PC-9 (cell line): ENCODE results near the gene ARPC3.

Source experiments
- EZH2 ChIP-seq: fragments of 200-600 bp; sonication (generic); IDR thresholded peaks from 2 replicates; pipeline ENCODE4 v1.8.0; 2017; ENCODE audit warnings: antibody characterized with exemption, low read depth
- TF ChIP-seq, protein P1 (sequence below): fragments of 200-600 bp; sonication (generic); conservative IDR thresholded peaks from 2 replicates; pipeline ENCODE4 v1.6.1; 2017; ENCODE audit warnings: mixed run types, antibody characterized with exemption, mild to moderate bottlenecking, moderate library complexity

DNA sequence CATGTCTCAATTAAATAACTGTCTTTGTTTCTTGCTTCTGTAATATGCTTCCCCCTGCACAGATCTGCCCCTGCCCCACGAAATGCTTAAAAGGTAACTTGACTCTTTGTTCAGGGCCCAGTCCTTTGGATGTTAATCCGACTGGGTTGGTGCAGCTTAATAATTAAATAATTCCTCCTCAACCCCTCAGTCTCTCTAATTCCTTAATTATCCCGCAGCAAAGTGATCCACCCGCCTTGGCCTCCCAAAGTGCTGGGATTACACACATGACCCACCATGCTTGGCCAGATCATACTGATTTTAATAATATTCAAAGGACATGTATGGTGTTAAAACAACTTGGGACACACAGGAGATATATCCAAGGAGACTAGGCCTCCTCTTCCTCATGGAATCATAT lies 28.4 kb downstream of the ARPC3 start:
- TF ChIP-seq, protein P1, sequence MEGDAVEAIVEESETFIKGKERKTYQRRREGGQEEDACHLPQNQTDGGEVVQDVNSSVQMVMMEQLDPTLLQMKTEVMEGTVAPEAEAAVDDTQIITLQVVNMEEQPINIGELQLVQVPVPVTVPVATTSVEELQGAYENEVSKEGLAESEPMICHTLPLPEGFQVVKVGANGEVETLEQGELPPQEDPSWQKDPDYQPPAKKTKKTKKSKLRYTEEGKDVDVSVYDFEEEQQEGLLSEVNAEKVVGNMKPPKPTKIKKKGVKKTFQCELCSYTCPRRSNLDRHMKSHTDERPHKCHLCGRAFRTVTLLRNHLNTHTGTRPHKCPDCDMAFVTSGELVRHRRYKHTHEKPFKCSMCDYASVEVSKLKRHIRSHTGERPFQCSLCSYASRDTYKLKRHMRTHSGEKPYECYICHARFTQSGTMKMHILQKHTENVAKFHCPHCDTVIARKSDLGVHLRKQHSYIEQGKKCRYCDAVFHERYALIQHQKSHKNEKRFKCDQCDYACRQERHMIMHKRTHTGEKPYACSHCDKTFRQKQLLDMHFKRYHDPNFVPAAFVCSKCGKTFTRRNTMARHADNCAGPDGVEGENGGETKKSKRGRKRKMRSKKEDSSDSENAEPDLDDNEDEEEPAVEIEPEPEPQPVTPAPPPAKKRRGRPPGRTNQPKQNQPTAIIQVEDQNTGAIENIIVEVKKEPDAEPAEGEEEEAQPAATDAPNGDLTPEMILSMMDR, result no peak
- TF ChIP-seq EZH2, result no peak
